HL-60 (cell line): Measurements from ENCODE around the gene LAMA5.

Experiments
- DNase-seq, 2 experiments: peaks; one replicate each; pipeline ENCODE4 v3.0.0-alpha.2; 2010 to 2020; ENCODE audit warnings: low read depth in 1 of 2, low spot score in 1 of 2
- H3K27ac ChIP-seq: fragments of 250-450 bp; sonication (Bioruptor Pico); replicated peaks from 2 replicates; pipeline ENCODE4 v1.5.1; 2020; ENCODE audit warnings: mild to moderate bottlenecking, moderate library complexity
- H3K27me3 ChIP-seq: fragments of 250-450 bp; sonication (Bioruptor Pico); 2 replicates; pipeline ENCODE4 v1.5.1; 2021; ENCODE audit warnings: mild to moderate bottlenecking, moderate library complexity; ENCODE audit not compliant: insufficient read depth, poor library complexity, severe bottlenecking
- H3K4me3 ChIP-seq: replicated peaks from 2 replicates; pipeline ENCODE4 v1.5.1; 2011; ENCODE audit warnings: mild to moderate bottlenecking, control low read depth, low read length; ENCODE audit not compliant: insufficient read depth
- GABPA ChIP-seq: IDR thresholded peaks from 2 replicates; pipeline ENCODE4 v1.6.1; 2012; ENCODE audit warnings: low read depth
- POLR2AphosphoS5 ChIP-seq: IDR thresholded peaks from 2 replicates; pipeline ENCODE4 v1.6.1; 2012; ENCODE audit warnings: low read depth
- SPI1 ChIP-seq: IDR thresholded peaks from 2 replicates; pipeline ENCODE4 v1.6.1; 2012; ENCODE audit warnings: low read depth, mild to moderate bottlenecking, borderline replicate concordance
- TF ChIP-seq, protein P1 (sequence below): IDR thresholded peaks from 2 replicates; pipeline ENCODE4 v1.6.1; 2012; ENCODE audit warnings: low read depth; ENCODE audit not compliant: insufficient replicate concordance
- TF ChIP-seq, protein P2 (sequence below): IDR thresholded peaks from one replicate; pipeline ENCODE4 v1.5.1; 2011; ENCODE audit warnings: low read length, control low read depth, inconsistent platforms; ENCODE audit not compliant: insufficient read depth

The LAMA5 gene

DNA sequence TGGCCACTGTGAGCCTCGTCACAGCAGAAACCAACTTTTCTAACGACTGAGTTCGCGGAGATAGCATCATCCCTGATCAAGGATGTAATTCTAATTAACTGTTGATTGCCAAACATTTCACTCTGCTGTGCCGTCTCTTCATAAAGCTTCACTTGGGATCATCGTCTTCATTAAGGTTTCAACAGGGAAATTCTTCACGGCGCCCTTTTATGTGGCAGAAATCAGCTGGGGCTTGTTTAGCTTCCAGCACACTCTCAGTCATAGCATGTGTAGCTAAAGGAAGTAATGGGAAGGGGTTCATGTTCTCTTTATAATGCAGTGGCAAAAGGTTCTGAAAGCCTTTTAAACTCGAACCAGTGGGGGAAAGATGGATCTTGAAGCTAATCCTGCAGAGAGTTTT lies 73.2 kb downstream of the LAMA5 start:
- Histone ChIP-seq H3K27ac (no peak overlapping the region), H3K27me3 (no peaks in the 10 kb centered on the region), H3K4me3 (no peak overlapping the region)
- DNase-seq = no peak
- TF ChIP-seq GABPA (no peak), SPI1 (no peak), POLR2AphosphoS5 (no peak)
- TF ChIP-seq, protein P1, sequence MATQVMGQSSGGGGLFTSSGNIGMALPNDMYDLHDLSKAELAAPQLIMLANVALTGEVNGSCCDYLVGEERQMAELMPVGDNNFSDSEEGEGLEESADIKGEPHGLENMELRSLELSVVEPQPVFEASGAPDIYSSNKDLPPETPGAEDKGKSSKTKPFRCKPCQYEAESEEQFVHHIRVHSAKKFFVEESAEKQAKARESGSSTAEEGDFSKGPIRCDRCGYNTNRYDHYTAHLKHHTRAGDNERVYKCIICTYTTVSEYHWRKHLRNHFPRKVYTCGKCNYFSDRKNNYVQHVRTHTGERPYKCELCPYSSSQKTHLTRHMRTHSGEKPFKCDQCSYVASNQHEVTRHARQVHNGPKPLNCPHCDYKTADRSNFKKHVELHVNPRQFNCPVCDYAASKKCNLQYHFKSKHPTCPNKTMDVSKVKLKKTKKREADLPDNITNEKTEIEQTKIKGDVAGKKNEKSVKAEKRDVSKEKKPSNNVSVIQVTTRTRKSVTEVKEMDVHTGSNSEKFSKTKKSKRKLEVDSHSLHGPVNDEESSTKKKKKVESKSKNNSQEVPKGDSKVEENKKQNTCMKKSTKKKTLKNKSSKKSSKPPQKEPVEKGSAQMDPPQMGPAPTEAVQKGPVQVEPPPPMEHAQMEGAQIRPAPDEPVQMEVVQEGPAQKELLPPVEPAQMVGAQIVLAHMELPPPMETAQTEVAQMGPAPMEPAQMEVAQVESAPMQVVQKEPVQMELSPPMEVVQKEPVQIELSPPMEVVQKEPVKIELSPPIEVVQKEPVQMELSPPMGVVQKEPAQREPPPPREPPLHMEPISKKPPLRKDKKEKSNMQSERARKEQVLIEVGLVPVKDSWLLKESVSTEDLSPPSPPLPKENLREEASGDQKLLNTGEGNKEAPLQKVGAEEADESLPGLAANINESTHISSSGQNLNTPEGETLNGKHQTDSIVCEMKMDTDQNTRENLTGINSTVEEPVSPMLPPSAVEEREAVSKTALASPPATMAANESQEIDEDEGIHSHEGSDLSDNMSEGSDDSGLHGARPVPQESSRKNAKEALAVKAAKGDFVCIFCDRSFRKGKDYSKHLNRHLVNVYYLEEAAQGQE = no peak
- TF ChIP-seq, protein P2, sequence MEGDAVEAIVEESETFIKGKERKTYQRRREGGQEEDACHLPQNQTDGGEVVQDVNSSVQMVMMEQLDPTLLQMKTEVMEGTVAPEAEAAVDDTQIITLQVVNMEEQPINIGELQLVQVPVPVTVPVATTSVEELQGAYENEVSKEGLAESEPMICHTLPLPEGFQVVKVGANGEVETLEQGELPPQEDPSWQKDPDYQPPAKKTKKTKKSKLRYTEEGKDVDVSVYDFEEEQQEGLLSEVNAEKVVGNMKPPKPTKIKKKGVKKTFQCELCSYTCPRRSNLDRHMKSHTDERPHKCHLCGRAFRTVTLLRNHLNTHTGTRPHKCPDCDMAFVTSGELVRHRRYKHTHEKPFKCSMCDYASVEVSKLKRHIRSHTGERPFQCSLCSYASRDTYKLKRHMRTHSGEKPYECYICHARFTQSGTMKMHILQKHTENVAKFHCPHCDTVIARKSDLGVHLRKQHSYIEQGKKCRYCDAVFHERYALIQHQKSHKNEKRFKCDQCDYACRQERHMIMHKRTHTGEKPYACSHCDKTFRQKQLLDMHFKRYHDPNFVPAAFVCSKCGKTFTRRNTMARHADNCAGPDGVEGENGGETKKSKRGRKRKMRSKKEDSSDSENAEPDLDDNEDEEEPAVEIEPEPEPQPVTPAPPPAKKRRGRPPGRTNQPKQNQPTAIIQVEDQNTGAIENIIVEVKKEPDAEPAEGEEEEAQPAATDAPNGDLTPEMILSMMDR = no peak

DNA sequence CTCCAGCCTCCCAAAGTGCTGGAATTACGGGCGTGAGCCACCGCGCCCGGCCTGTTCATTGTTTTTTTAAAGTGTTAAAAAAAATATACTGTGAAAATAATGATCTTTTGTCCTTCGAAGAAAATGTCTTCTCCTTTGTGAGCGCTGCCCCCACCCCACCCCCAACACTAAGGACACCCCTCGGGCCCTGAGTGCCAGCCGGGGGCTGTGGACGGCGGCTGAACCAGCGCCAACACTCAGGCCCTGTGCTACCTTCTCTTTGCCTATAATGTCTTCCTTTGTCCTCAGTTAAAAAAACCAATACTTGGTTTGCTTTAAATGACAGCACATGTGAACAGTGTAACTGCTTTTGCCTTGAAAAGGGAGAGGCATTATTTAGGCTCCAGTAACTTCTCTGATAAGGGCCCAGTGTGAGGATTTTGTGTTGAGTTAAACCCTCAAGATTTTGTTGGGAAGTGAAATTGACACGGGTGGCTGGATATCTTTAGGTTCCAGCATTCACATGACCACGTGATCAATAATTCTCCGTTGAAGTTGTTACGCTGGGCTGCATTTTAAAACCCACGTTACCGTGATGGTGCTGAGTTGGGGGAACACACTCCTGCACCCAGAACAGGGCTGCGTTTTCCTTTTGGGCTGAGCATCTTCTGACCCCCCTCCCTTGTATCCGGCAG lies 73.9 kb downstream of the LAMA5 start:
- no peak overlapping the region for H3K4me3 ChIP-seq
- TF ChIP-seq, protein P2 = no peak
- TF ChIP-seq POLR2AphosphoS5 (no peak), GABPA (no peak), SPI1 (no peak)
- TF ChIP-seq, protein P1 = no peak
- H3K27ac ChIP-seq = no peak overlapping the region
- no peaks in the 10 kb centered on the region for H3K27me3 ChIP-seq
- DNase-seq = no peak

DNA sequence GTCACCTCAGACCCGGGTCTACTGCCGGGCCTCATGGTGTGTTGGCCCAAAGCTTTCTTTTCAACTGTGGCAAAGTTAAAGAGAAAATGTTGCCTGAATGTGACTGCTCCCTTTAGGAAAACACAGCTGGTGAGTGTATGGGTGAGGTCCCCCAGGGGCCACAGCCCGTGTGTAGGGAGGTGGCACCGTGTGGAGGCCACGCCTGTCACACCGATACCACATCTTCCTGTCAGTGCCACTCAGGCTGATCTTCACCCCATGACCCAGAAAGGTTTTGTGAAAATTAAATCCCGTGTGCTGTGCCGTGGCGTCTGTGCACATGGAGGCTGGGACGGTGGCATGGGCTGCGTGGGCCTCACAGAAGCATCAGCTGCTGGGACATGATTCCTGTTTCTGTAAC lies 75.0 kb downstream of the LAMA5 start:
- no peaks in the 10 kb centered on the region for H3K27me3 ChIP-seq
- no peak for DNase-seq
- H3K27ac ChIP-seq = no peak overlapping the region
- H3K4me3 ChIP-seq = no peak overlapping the region
- no peak for TF ChIP-seq POLR2AphosphoS5
- TF ChIP-seq, protein P2 = no peak
- TF ChIP-seq GABPA = no peak
- no peak for TF ChIP-seq SPI1
- TF ChIP-seq, protein P1 = no peak
